ENCODE measurements around the gene UROC1. TPM values are rescaled to one million over a fixed set of nuclear protein-coding genes. Genes with fewer than 3 reads are reported as not detected.

UROC1 gene
- total RNA-seq, 6 donors from 2014 or later, result not detected

GRCh38 chr3:126553284-126554084 lies 35.9 kb upstream of the UROC1 start:
- no peak for ATAC-seq (ENCODE audit: low FRiP score in 2 of 2)
- TF ChIP-seq CTCF (IDR thresholded peaks at IDR 0.05) (no peak), EP300 (IDR thresholded peaks at IDR 0.05) (no peak), POLR2A (IDR thresholded peaks at IDR 0.05) (no peak), POLR2AphosphoS5 (IDR thresholded peaks at IDR 0.05) (no peak)
- peak; percentile 10 to 50 for DNase-seq

GRCh38 chr3:126552688-126553283 lies 35.2 kb upstream of the UROC1 start:
- Histone ChIP-seq H3K27ac (no peak overlapping the region), H3K9me3 (no peaks in the 10 kb centered on the region), H3K36me3 (no peaks in the 10 kb centered on the region), H3K27me3 (no peaks in the 10 kb centered on the region), H3K4me1 (no peaks in the 10 kb centered on the region), H3K4me3 (no peak overlapping the region)
- WGBS, 2 donors, result 80 to 81% methylated on average over 1 to 14 of the region's 14 CpGs
- no peak for ATAC-seq (ENCODE audit: low FRiP score in 2 of 2)
- peak; percentile 19 to 68 for DNase-seq
- TF ChIP-seq EP300 (IDR thresholded peaks at IDR 0.05) (no peak), CTCF (IDR thresholded peaks at IDR 0.05) (no peak), POLR2A (IDR thresholded peaks at IDR 0.05) (no peak), POLR2AphosphoS5 (IDR thresholded peaks at IDR 0.05) (no peak)

More at GRCh38 chr3:126553284-126554084, 35.9 kb upstream of the UROC1 start:
- no peaks in the 10 kb centered on the region for H3K27me3 ChIP-seq
- no peaks in the 10 kb centered on the region for H3K4me1 ChIP-seq
- no peak overlapping the region for H3K4me3 ChIP-seq
- no peak overlapping the region for H3K27ac ChIP-seq
- H3K9me3 ChIP-seq, result no peaks in the 10 kb centered on the region
- WGBS, 2 donors, result 82 to 84% methylated on average over 15 to 18 of the region's 19 CpGs
- H3K36me3 ChIP-seq, result no peaks in the 10 kb centered on the region

GRCh38 chr3:126551839-126552687 lies 34.5 kb upstream of the UROC1 start:
- DNase-seq, result peak in 1 of 2 donors; percentile 30
- no peak overlapping the region for H3K27ac ChIP-seq
- H3K4me1 ChIP-seq, result no peaks in the 10 kb centered on the region
- H3K36me3 ChIP-seq, result no peaks in the 10 kb centered on the region
- WGBS, 2 donors, result 70 to 100% methylated on average over 2 to 16 of the region's 17 CpGs
- H3K4me3 ChIP-seq, result no peak overlapping the region
- TF ChIP-seq CTCF (IDR thresholded peaks at IDR 0.05) (no peak), POLR2AphosphoS5 (IDR thresholded peaks at IDR 0.05) (no peak), POLR2A (IDR thresholded peaks at IDR 0.05) (no peak), EP300 (IDR thresholded peaks at IDR 0.05) (no peak)
- no peak for ATAC-seq (ENCODE audit: low FRiP score in 2 of 2)
- no peaks in the 10 kb centered on the region for H3K9me3 ChIP-seq
- no peaks in the 10 kb centered on the region for H3K27me3 ChIP-seq

- H3K9me3 ChIP-seq, result no peaks in the 10 kb centered on the region
- H3K4me3 ChIP-seq, result no peak overlapping the region
- 77 to 81% methylated on average over 9 to 13 of the region's 13 CpGs for WGBS, 2 donors
- no peaks in the 10 kb centered on the region for H3K36me3 ChIP-seq
- H3K4me1 ChIP-seq, result no peaks in the 10 kb centered on the region
- H3K27me3 ChIP-seq, result no peaks in the 10 kb centered on the region
- DNase-seq (peak in 1 of 2 donors; percentile 30), ATAC-seq (ENCODE audit: low FRiP score in 2 of 2) (no peak)
- TF ChIP-seq POLR2AphosphoS5 (IDR thresholded peaks at IDR 0.05) (no peak), POLR2A (IDR thresholded peaks at IDR 0.05) (no peak), EP300 (IDR thresholded peaks at IDR 0.05) (no peak), CTCF (IDR thresholded peaks at IDR 0.05) (no peak)
- H3K27ac ChIP-seq, result no peak overlapping the region
Measured at GRCh38 chr3:126551121-126551838, 33.7 kb upstream of the UROC1 start.

Data from upper lobe of left lung (tissue), 6 donors.